Urinary bladder (tissue), 4 donors: Measurements from ENCODE around the gene DPP6. TPM values are rescaled to one million over a fixed set of nuclear protein-coding genes. Genes with fewer than 3 reads are reported as not detected.

Source experiments
- DNase-seq: peaks from one replicate; pipeline ENCODE4 v3.0.0-alpha.2; 2015; ENCODE audit errors: extremely low spot score
- H3K27ac ChIP-seq: one replicate; pipeline ENCODE4 v1.5.1; 2013; ENCODE audit warnings: low read depth, mild to moderate bottlenecking, moderate library complexity
- H3K36me3 ChIP-seq: one replicate; pipeline ENCODE4 v1.6.1; 2013; ENCODE audit warnings: mild to moderate bottlenecking, moderate library complexity; ENCODE audit not compliant: insufficient read depth
- H3K4me1 ChIP-seq: one replicate; pipeline ENCODE4 v1.6.1; 2013; ENCODE audit warnings: mild to moderate bottlenecking, moderate library complexity; ENCODE audit not compliant: insufficient read depth
- H3K4me3 ChIP-seq: one replicate; pipeline ENCODE4 v1.5.1; 2013; ENCODE audit warnings: low read depth, low read length
- WGBS: extraction: QIAGEN DNeasy Blood & Tissue Kit; methylation state at CpG from one replicate; pipeline ENCODE4 v1.1.7; 2013; 5-methylcytosine and 5-hydroxymethylcytosine counted together
- polyA plus RNA-seq: library from polyadenylated mRNA; stranded (reverse); fragments of 200-250 nt; gene quantifications from one replicate; pipeline ENCODE4 v1.2.3, GENCODE V29; 2013
- total RNA-seq: library from RNA; depleted of rRNA; stranded (reverse); fragments of >200 nt; gene quantifications from one replicate; pipeline ENCODE4 v1.2.3, GENCODE V29; 2014
- donor health status: healthy with polysubstance abuse.
- donor health status: healthy.

DPP6 gene
- total and polyA plus RNA-seq, 2 donors, result 1.2 to 2.4 TPM

DNA sequence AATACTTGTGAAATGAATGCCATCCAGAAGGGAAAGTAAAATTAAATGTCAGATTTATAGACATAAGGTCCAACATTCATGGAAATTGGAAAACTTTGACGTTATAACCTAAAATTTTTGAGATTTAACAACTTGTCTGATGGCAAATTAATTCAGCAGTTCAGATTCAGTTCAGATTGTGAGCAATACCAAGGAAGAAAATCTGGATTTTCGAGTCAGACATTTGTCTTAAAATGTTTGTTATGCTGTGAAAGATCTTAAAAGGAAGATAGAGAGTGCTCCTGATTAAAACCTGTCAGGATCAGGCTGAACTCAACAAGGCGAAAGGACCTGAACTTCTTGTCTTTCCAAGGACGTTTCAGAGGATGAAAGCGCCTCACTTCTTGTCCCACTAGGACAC lies 629.8 kb downstream of the DPP6 start:
- Histone ChIP-seq H3K27ac (no peak overlapping the region), H3K4me3 (no peak overlapping the region), H3K36me3 (no peaks in the 10 kb centered on the region), H3K4me1 (no peaks in the 10 kb centered on the region)
- WGBS, result 64% methylated on average over 5 of the region's 5 CpGs
- DNase-seq, result no peak

DNA sequence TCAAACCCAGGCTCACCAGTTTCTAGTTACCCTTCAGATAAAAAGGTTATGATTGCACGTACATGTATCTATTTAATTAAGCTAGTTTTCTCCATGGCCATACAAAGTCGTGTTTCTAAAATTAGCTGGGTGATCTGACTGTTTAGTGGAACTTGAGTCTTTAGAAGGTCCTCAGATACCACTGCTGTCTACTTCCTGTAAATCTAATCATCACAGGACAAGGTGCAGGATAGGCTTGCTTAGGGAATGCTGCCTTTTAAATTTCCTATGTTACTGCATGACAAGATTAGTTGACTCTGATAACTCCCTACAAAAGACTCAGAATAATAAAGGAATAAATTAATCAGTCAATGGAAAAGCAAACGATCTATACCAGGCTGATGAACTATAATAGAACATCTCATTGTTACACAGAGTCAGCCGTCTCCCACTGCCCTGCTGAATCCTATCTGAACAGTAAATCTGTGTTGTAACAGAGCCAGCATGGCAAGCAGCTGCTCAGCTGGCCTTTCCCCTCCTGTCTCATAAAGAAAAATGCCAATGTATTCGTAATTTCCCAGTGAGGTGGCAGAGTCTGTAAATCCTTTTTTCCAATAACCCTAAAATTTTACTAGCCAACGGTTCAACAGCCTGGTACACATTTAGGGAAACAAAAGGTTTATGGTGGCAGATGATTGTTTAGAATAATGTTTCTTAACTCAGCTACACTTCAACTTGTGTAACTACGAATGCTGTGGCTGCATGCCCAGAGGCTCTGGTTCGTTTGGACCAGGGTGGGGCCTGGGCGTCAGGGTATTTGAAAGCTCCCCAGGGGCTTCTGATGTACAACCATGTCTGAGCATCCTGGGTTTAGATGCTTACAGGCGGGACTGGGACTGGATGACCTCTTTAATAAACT lies 632.7 kb downstream of the DPP6 start:
- 23% methylated on average over 10 of the region's 10 CpGs for WGBS
- no peak for DNase-seq
- H3K27ac ChIP-seq, result no peak overlapping the region
- no peaks in the 10 kb centered on the region for H3K4me1 ChIP-seq
- H3K4me3 ChIP-seq, result no peak overlapping the region
- H3K36me3 ChIP-seq, result no peaks in the 10 kb centered on the region

DNA sequence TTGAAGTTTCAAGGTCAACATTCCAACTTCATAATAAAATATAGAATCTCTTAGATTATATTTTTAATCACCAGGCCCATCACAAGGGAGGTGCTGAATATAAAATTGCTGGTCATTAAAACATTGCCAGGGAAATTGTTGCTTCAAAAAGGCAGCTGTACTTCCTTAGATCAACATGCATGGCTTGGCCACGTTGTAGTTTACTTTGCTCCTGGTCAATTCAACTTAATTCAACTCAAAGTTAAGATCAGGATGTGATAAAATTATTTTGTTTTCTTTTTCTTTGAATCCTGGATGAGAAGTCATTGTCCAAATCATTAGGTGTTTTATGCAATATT lies 633.3 kb downstream of the DPP6 start:
- Histone ChIP-seq H3K27ac (no peak overlapping the region), H3K36me3 (no peaks in the 10 kb centered on the region), H3K4me3 (no peak overlapping the region), H3K4me1 (no peaks in the 10 kb centered on the region)
- no peak for DNase-seq
- WGBS, result 14% methylated on average over 1 of the region's 1 CpG

DNA sequence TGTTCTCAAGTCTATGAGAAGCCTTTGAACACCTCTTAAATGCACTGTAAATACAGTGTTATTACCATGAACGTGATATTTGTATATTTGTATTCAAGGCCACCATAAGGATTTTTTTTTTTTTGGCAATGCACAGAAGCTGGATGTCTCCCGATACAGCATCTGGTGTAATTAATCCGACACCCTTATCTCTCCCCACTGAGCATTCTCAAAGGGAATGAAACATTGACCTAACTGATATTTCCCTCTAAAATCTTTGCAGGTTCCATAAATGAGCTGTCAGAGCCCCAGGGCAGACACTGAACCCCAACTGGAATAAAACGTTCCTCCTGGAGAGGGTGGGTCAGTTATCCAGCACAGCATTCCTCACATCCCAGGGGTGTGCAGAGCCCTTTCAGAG lies 634.1 kb downstream of the DPP6 start:
- DNase-seq, result no peak
- no peak overlapping the region for H3K27ac ChIP-seq
- no peaks in the 10 kb centered on the region for H3K4me1 ChIP-seq
- H3K4me3 ChIP-seq, result no peak overlapping the region
- WGBS, result 43% methylated on average over 4 of the region's 4 CpGs
- H3K36me3 ChIP-seq, result no peaks in the 10 kb centered on the region

DNA sequence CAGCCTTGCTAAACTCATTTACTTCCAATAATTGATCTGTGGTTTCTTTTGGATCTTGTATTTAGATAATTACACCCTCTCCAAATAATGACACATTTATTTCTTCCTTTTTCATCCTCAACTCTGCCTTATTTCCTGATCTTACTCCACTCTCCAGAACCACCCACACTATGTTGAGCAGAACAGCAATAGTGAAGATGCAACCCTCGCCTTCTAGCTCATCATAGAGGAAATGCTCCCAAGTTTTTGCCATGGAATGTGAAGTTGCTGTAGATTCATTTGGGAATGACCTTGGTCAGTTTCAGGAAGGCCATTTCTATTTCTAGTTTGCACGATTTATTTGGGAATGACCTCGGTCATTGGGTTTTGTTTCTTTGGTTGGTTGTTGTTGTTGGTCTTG lies 636.8 kb downstream of the DPP6 start:
- H3K4me3 ChIP-seq, result no peak overlapping the region
- no peaks in the 10 kb centered on the region for H3K36me3 ChIP-seq
- DNase-seq, result no peak
- WGBS, result 83% methylated on average over 3 of the region's 3 CpGs
- no peak overlapping the region for H3K27ac ChIP-seq
- no peaks in the 10 kb centered on the region for H3K4me1 ChIP-seq

DNA sequence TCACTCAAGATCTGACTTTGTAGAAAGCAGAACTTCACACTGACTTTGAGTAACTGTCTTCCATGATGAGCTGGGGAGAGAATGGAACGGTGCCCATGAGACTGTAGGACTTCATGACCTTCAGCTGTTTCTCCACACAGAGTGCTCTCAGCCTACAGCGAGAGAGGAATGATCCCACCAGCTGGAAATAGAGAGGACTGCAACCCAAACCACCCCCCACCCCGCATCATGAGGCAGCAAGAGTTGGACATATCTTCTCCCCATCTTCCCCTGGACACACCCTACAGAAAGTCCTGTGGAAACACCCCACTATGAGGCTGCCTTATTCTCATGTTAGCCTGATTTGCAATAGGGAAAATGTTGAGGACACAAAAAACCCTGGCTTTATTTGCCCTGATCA lies 638.2 kb downstream of the DPP6 start:
- H3K4me3 ChIP-seq, result no peak overlapping the region
- DNase-seq, result no peak
- no peaks in the 10 kb centered on the region for H3K4me1 ChIP-seq
- H3K27ac ChIP-seq, result no peak overlapping the region
- no peaks in the 10 kb centered on the region for H3K36me3 ChIP-seq
- WGBS, result 78% methylated on average over 3 of the region's 3 CpGs

DNA sequence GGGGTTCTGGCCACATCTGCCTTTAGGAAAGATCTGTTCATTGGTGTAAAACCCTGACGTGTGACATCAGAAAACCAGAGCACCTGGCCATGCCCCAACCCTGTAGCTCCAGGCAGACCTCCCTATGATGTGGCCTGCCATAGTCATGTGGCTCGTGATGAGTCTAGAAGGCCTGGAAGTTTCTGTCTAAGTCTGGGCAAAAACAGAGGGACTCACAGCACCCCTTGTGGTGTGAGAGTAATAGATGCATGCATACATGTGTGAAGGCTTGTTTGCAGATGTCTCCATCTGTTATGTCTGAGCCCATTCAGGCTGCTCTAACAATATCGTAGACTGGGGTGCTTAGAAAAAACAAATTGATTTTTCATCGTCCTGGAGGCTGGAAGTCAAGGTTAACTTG lies 641.5 kb downstream of the DPP6 start:
- no peaks in the 10 kb centered on the region for H3K4me1 ChIP-seq
- DNase-seq, result no peak
- no peak overlapping the region for H3K4me3 ChIP-seq
- no peaks in the 10 kb centered on the region for H3K36me3 ChIP-seq
- WGBS, result 76% methylated on average over 4 of the region's 4 CpGs
- H3K27ac ChIP-seq, result no peak overlapping the region

DNA sequence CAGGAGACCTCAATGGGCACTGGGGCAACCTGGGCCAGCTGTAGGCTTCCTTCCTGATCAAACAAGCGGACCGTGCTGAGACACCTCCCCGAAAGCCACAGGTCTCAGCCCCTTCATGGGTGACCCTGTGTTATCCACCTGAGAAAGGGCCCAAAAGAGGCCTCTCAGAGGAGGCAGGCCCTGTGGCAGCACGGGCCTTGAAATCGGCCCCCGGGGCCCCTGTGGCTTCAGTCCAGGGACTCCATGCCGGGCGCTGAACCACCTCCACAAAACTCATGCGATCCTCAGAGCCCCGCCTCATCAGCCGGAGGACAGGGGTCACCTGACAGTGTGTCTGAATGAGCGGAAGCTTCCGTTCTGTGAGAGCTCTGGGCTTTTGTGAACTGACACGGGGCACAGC lies 643.6 kb downstream of the DPP6 start:
- no peak overlapping the region for H3K27ac ChIP-seq
- WGBS, result 89% methylated on average over 14 of the region's 14 CpGs
- no peak overlapping the region for H3K4me3 ChIP-seq
- H3K4me1 ChIP-seq, result no peaks in the 10 kb centered on the region
- no peaks in the 10 kb centered on the region for H3K36me3 ChIP-seq
- DNase-seq, result no peak

DNA sequence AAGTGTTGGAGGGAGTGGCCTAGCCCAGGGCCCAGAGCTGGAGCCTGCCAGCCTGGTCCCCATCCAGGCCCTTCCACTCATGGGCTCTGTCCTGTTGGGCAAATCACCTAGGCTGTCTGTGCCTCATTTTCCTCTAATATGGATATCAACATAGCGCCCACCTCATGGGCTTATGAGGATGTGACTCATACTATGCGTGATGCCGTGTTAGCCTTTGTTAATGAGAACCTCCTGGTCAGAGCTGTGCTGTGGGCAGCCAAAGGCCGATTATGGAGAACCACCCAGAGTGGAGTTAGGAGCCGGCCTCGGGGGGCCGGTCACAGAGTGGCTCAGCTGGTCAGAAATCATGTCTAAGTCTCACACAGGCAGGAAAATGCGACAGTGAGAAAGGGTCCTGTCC lies 644.4 kb downstream of the DPP6 start:
- H3K4me3 ChIP-seq, result no peak overlapping the region
- no peaks in the 10 kb centered on the region for H3K4me1 ChIP-seq
- H3K27ac ChIP-seq, result no peak overlapping the region
- WGBS, result 89% methylated on average over 8 of the region's 8 CpGs
- no peaks in the 10 kb centered on the region for H3K36me3 ChIP-seq
- no peak for DNase-seq

DNA sequence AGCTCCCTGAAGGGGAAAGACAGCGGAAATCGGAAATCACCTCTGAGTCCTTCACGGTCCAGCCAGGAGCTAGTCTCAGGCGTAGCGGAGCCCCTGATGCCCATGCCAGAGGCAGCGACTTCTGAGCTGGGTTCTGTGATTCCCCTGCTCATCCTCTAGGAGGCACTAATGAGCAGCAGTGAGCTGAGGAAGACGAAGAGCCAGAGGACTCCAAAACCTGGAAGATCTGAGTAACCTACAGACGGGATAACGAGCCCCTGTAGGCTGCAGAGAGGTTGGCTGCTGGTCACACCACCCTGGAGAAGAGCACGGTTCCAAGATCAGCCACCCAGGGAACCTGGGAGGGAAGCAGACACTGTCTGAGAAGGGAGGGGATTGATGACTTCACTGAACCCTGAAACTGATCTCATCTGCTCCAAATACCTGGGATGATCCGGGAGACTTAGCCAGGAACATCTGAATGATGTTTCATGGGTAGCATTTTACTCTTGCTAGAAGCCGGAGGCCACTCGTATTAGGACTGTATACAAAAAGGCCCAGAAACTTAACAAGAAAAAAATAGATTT lies 646.6 kb downstream of the DPP6 start:
- no peaks in the 10 kb centered on the region for H3K36me3 ChIP-seq
- no peak overlapping the region for H3K4me3 ChIP-seq
- no peak for DNase-seq
- WGBS, result 45% methylated on average over 13 of the region's 13 CpGs
- no peak overlapping the region for H3K27ac ChIP-seq
- no peaks in the 10 kb centered on the region for H3K4me1 ChIP-seq

DNA sequence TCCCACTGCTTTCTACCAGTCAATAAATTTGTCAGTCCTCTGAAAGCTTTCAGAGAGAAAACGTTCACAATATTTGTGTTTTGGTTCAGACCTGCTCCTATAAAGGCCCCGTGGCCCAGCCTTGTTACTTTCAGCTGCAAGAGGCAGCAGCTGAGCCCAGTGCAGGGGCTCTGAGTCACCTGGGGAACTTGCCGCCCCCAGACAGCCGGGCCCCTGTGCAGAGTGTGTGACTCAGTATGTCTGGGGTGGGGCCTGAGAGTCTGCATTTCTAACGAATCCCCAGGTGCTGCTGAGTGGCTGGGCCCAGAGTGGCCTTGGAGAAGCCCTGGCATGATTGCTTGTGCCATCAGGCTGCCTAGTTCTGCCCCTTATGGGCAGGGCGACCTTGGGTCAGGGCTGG lies 647.2 kb downstream of the DPP6 start:
- no peaks in the 10 kb centered on the region for H3K4me1 ChIP-seq
- H3K36me3 ChIP-seq, result no peaks in the 10 kb centered on the region
- 52% methylated on average over 6 of the region's 6 CpGs for WGBS
- H3K27ac ChIP-seq, result no peak overlapping the region
- no peak for DNase-seq
- H3K4me3 ChIP-seq, result no peak overlapping the region

DNA sequence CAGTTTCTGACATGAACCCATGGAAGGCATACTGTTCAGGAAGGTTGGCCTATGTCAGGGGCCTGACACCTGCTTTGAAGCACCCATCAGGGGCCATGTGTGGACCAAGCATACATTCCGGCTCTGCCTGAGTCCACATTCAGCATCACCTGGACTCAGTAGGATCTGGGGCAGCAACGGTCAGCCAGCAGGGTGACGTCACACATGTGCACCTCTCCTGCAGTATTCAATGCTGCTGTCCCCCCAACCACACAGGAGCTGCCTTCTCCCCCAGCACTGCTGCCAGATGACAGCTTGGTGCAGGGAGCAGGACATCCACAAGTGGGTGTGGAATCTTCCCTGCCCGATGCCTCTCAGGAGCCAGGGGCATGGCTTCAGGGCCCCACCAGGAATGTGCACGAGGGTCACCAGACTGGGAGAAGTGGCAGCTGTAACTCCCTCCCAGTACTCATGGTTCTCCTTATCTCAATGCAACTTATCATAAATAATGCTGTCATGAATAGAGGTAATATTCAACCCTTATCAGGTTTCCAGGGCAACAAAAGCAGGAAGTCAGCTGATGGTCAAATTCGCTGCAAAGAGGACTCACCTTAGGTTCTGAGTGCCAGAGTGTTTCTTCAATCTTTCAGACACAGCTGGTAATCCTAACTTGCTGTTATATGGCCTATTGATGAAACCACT lies 657.8 kb downstream of the DPP6 start:
- Histone ChIP-seq H3K36me3 (no peaks in the 10 kb centered on the region), H3K27ac (no peak overlapping the region), H3K4me3 (no peak overlapping the region), H3K4me1 (no peaks in the 10 kb centered on the region)
- 73% methylated on average over 6 of the region's 6 CpGs for WGBS
- DNase-seq, result no peak

DNA sequence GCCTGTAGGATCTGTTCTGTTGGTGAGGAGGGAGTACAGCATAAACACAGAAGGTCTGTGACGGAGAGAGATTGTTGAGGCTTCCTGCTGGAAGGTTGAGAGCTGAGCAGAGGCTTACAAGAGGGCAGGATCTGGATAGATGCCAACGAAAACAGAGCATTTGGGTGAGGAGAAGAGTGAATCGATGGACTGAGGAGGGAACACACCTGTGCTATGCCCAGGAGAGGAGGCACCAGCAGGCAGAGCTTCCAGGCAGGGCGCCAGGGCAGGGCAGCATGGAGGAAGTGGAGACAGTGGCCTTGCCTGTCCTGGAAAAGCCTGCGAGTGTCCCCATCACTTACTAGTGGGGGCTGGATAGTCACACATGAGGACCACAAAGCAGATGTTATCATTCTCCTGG lies 667.8 kb downstream of the DPP6 start:
- Histone ChIP-seq H3K4me3 (no peak overlapping the region), H3K27ac (no peak overlapping the region), H3K4me1 (no peaks in the 10 kb centered on the region), H3K36me3 (no peaks in the 10 kb centered on the region)
- no peak for DNase-seq
- WGBS, result 67% methylated on average over 5 of the region's 5 CpGs

DNA sequence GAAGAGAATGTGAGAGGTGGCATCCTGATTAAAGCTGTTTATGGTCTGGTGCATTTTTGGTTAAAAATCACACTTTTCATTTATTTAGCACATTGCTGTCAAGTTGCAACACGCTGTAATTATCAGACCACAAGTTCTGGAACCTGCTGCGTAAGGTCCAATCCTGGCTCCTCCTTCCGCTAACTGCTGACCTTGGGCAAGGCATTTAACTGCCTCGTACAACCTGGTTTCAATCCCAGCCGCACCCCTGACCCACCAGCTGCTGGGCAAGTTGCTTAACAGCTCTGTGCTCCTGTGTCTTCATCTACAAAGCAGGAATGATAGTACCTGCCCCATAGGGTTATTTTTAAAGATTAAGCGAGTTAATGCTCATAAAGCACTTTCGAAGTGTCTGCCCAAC lies 668.9 kb downstream of the DPP6 start:
- Histone ChIP-seq H3K4me3 (no peak overlapping the region), H3K36me3 (no peaks in the 10 kb centered on the region), H3K27ac (no peak overlapping the region), H3K4me1 (no peaks in the 10 kb centered on the region)
- 71% methylated on average over 7 of the region's 7 CpGs for WGBS
- no peak for DNase-seq
